HepG2 (cell line): ENCODE results near the gene TSEN34. TPM values are rescaled to one million over a fixed set of nuclear protein-coding genes. Genes with fewer than 3 reads are reported as not detected.

ENCODE experiments used
- AHR ChIP-seq: IDR thresholded peaks from 2 replicates; pipeline ENCODE4 v1.6.1; 2018; ENCODE audit warnings: missing genetic modification reagents, missing compliant biosample characterization
- CTCF ChIP-seq: sonication (generic); formaldehyde crosslinking; IDR thresholded peaks from 2 replicates; pipeline ENCODE4 v1.5.0; 2020; ENCODE audit warnings: mild to moderate bottlenecking, missing genetic modification reagents, moderate library complexity
- DRAP1 ChIP-seq: IDR thresholded peaks from 2 replicates; pipeline ENCODE4 v1.6.1; 2016; ENCODE audit warnings: missing genetic modification reagents, missing compliant biosample characterization
- FOXA1 ChIP-seq, 2 experiments: fragments of 450-650 bp in 1 of 2; sonication (generic) in 1 of 2; formaldehyde crosslinking in 1 of 2; IDR thresholded peaks; 2 replicates each; pipeline versions ENCODE4 v1.4.0 to v1.6.1; 2016 to 2020; ENCODE audit warnings: missing genetic modification reagents in 1 of 2
- FOXA3 ChIP-seq: IDR thresholded peaks from 2 replicates; pipeline ENCODE4 v1.6.1; 2016; ENCODE audit warnings: missing genetic modification reagents, missing compliant biosample characterization
- FOXK2 ChIP-seq: fragments of 450-650 bp; IDR thresholded peaks from 2 replicates; pipeline ENCODE4 v1.6.1; 2016
- NCOA5 ChIP-seq: sonication (generic); formaldehyde crosslinking; IDR thresholded peaks from 2 replicates; pipeline ENCODE4 v1.4.0; 2020; ENCODE audit warnings: missing genetic modification reagents
- NFKB2 ChIP-seq: sonication (generic); formaldehyde crosslinking; IDR thresholded peaks from 2 replicates; pipeline ENCODE4 v1.4.0; 2020; ENCODE audit warnings: missing genetic modification reagents, borderline replicate concordance
- NFKBIZ ChIP-seq: IDR thresholded peaks from 2 replicates; pipeline ENCODE4 v1.6.1; 2018; ENCODE audit warnings: missing genetic modification reagents, missing compliant biosample characterization
- NFYC ChIP-seq: IDR thresholded peaks from 2 replicates; pipeline ENCODE4 v1.6.1; 2016; ENCODE audit warnings: missing genetic modification reagents, missing compliant biosample characterization
- PAX8 ChIP-seq: sonication (generic); formaldehyde crosslinking; IDR thresholded peaks from 2 replicates; pipeline ENCODE4 v1.8.0; 2022; ENCODE audit warnings: mild to moderate bottlenecking, missing genetic modification reagents, borderline replicate concordance
- PHF5A ChIP-seq: IDR thresholded peaks from one replicate; pipeline ENCODE4 v1.6.1; 2018; ENCODE audit warnings: low read depth, missing genetic modification reagents; ENCODE audit not compliant: unreplicated experiment
- PHF8 ChIP-seq: sonication (generic); formaldehyde crosslinking; IDR thresholded peaks from 2 replicates; pipeline ENCODE4 v1.5.0; 2020; ENCODE audit warnings: missing genetic modification reagents
- RAD21 ChIP-seq: fragments of 450-650 bp; formaldehyde crosslinking; IDR thresholded peaks from 2 replicates; pipeline ENCODE4 v1.5.0; 2020; ENCODE audit warnings: mild to moderate bottlenecking
- RBM39 ChIP-seq: fragments of 200-400 bp; formaldehyde crosslinking; IDR thresholded peaks from one replicate; pipeline ENCODE4 v1.6.1; 2018; ENCODE audit warnings: antibody characterized with exemption, mild to moderate bottlenecking, low read depth, low read length; ENCODE audit not compliant: poor library complexity, severe bottlenecking
- RXRA ChIP-seq: sonication (generic); formaldehyde crosslinking; IDR thresholded peaks from 2 replicates; pipeline ENCODE4 v1.5.1; 2020; ENCODE audit warnings: missing genetic modification reagents
- YEATS4 ChIP-seq: sonication (generic); formaldehyde crosslinking; IDR thresholded peaks from 2 replicates; pipeline ENCODE4 v1.4.0; 2020; ENCODE audit warnings: missing genetic modification reagents, borderline replicate concordance
- ZBTB14 ChIP-seq: sonication (generic); formaldehyde crosslinking; IDR thresholded peaks from 2 replicates; pipeline ENCODE4 v1.4.0; 2020; ENCODE audit warnings: missing genetic modification reagents
- ZC3H13 ChIP-seq: sonication (generic); formaldehyde crosslinking; IDR thresholded peaks from 2 replicates; pipeline ENCODE4 v1.8.1; 2023; ENCODE audit warnings: mild to moderate bottlenecking, missing genetic modification reagents, moderate library complexity
- ZMAT3 ChIP-seq: sonication (generic); formaldehyde crosslinking; conservative IDR thresholded peaks from 2 replicates; pipeline ENCODE4 v1.7.0; 2021; ENCODE audit warnings: missing genetic modification reagents
- ZNF121 ChIP-seq: sonication (generic); formaldehyde crosslinking; IDR thresholded peaks from 2 replicates; pipeline ENCODE4 v1.5.0; 2020; ENCODE audit warnings: mild to moderate bottlenecking, missing genetic modification reagents
- ZNF556 ChIP-seq: sonication (generic); formaldehyde crosslinking; IDR thresholded peaks from 2 replicates; pipeline ENCODE4 v1.4.0; 2020; ENCODE audit warnings: mild to moderate bottlenecking, missing genetic modification reagents, borderline replicate concordance
- ZNF652 ChIP-seq: IDR thresholded peaks from 2 replicates; pipeline ENCODE4 v1.6.1; 2016; ENCODE audit warnings: low read depth, borderline replicate concordance
- ZNF773 ChIP-seq: sonication (generic); formaldehyde crosslinking; IDR thresholded peaks from 2 replicates; pipeline ENCODE4 v1.4.0; 2020; ENCODE audit warnings: missing genetic modification reagents, borderline replicate concordance
- ZNF816 ChIP-seq: sonication (generic); formaldehyde crosslinking; IDR thresholded peaks from 2 replicates; pipeline ENCODE4 v1.8.0; 2022; ENCODE audit warnings: missing genetic modification reagents, mild to moderate bottlenecking, borderline replicate concordance
- polyA plus RNA-seq, 8 experiments: library from polyadenylated mRNA; depleted of rRNA in 3 of 8; stranded (reverse) in 7 of 8; unstranded in 1 of 8; fragments of >200 nt; fragmentation: Illumina TruSeq in 4 of 8; extraction: Trizol in 4 of 8; gene quantifications; 2 replicates each; pipeline versions ENCODE4 v1.2.1 to v1.2.3, GENCODE V29; 2011 to 2016; ENCODE audit warnings: low read depth in 4 of 8, missing spikeins in 1 of 8, mixed read lengths in 1 of 8; ENCODE audit not compliant: insufficient read depth in 1 of 8
- total RNA-seq, 5 experiments: library from RNA; depleted of rRNA; stranded (reverse); fragments of >200 nt; fragmentation: Illumina TruSeq; extraction: Trizol; gene quantifications; 2 replicates each; pipeline ENCODE4 v1.2.3, GENCODE V29; 2016; ENCODE audit warnings: low read depth in 1 of 5

Gene TSEN34
- total and polyA plus RNA-seq, 2 of the 13 experiments (the other 11 are each of a cell fraction or from before 2014, with no cell fraction given), result 55.1 to 65.4 TPM

- TF ChIP-seq PHF8, result peak; percentile 84
- TF ChIP-seq DRAP1 (CRISPR knock-in tag), result peak; percentile 88
- 0 out of 2 replicates have a peak, but pooled peaks have one; percentile 17 for TF ChIP-seq FOXA3 (CRISPR knock-in tag)
- TF ChIP-seq RAD21 (CRISPR knock-in tag), result 0 out of 2 replicates have a peak, but pooled peaks have one; percentile 35
- TF ChIP-seq CTCF (CRISPR knock-in tag), result peak; percentile 68
- TF ChIP-seq NFKB2 (CRISPR knock-in tag), result 0 out of 2 replicates have a peak, but pooled peaks have one; percentile 17
- no peak for TF ChIP-seq RXRA (CRISPR knock-in tag)
- TF ChIP-seq ZNF652 (CRISPR knock-in tag), result no peak
- no peak for TF ChIP-seq PHF5A (CRISPR knock-in tag)
- peak; percentile 80; the same call in 1 of the 2 replicates for TF ChIP-seq ZNF121 (CRISPR knock-in tag)
- peak; percentile 84 for TF ChIP-seq YEATS4 (CRISPR knock-in tag)
- peak; percentile 98 for TF ChIP-seq NFYC (CRISPR knock-in tag)
- TF ChIP-seq AHR (CRISPR knock-in tag), result peak; percentile 71; the same call in 1 of the 2 replicates
- TF ChIP-seq ZNF816 (CRISPR knock-in tag), result no peak
- TF ChIP-seq RBM39, result peak; percentile 77
- 0 out of 2 replicates have a peak, but pooled peaks have one; percentile 45 for TF ChIP-seq ZC3H13
- TF ChIP-seq ZBTB14 (CRISPR knock-in tag), result no peak
- TF ChIP-seq FOXA1 (IDR thresholded peaks at IDR 0.05), result no peak
- peak; percentile 47; the same call in 1 of the 2 replicates for TF ChIP-seq FOXA1 (CRISPR knock-in tag; IDR thresholded peaks at IDR 0.05)
- TF ChIP-seq NFKBIZ, result 0 out of 2 replicates have a peak, but pooled peaks have one; percentile 31
- TF ChIP-seq ZMAT3, result peak; percentile 57; the same call in 1 of the 2 replicates
- TF ChIP-seq ZNF773, result no peak
- TF ChIP-seq ZNF556 (CRISPR knock-in tag), result peak; percentile 54; the same call in 1 of the 2 replicates
- TF ChIP-seq FOXK2, result peak; percentile 47; the same call in 1 of the 2 replicates
- TF ChIP-seq PAX8 (CRISPR knock-in tag), result 0 out of 2 replicates have a peak, but pooled peaks have one; percentile 26
- TF ChIP-seq NCOA5, result no peak
These were observed 31.5 kb upstream of the TSEN34 start, which contains the start of gene LENG1 (continued) for GRCh38 chr19:54159352-54160181.
